HG02798 (cell line): ENCODE data around the gene FBXO11.
"Not testable (repeated sequence)": the region's sequence is repeated elsewhere in the genome, so short reads cannot be mapped to it uniquely, and the experiment has no call there.

ENCODE experiments used
- ATAC-seq: cut with Tn5 transposase; IDR thresholded peaks from one replicate; pipeline ENCODE4 v1.9.1; 2021; ENCODE audit warnings: mild to moderate bottlenecking; ENCODE audit not compliant: unreplicated experiment, poor library complexity

Gene FBXO11

DNA sequence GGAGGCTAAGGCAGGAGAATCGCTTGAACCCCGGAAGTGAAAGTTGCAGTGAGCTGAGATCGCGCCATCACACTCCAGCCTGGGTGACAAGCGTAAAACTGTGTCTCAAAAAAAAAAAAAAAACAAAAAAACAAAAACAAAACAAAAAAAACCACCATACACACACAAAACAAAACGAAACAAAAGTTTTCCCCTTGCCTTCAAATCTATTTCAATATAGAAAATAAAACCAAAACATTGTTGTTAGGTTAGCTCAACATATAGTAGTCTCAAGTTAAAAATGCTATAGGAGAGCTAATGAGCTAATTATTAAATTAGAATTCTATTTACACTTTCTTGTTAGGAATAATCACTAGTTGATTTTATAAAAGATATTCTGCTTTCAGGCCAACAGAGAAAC, 43.3 kb downstream of the FBXO11 start:
- no peak for ATAC-seq

DNA sequence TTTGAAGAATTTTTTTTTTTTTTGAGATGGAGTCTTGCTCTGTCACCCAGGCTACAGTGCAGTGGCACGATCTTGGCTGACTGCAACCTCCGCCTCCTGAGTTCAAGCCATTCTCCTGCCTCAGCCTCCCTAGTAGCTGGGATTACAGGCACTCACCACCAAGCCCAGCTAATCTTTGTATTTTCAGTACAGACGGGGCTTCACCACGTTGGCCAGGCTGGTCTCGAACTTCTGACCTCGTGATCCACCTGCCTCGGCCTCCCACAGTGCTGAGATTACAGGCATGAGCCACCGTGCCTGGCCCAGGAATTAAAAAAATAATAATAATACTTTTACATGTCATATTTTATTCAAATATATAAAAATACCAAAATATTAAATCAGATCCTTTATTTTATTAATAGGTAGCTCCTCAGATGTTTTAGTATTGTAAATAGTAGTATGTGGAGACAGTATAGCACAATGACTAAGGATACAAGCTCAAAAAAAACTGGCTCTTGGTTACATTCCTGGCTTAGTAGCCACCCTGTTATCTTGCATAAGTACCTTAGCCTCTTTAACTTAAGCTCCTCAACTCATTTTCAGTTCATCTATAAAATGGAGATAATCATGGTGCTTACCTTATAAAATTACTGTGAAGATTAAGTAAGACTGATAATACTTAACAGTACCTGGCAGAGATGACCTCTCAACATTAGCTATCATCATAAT, 53.1 kb downstream of the FBXO11 start:
- not testable (repeated sequence) for ATAC-seq

DNA sequence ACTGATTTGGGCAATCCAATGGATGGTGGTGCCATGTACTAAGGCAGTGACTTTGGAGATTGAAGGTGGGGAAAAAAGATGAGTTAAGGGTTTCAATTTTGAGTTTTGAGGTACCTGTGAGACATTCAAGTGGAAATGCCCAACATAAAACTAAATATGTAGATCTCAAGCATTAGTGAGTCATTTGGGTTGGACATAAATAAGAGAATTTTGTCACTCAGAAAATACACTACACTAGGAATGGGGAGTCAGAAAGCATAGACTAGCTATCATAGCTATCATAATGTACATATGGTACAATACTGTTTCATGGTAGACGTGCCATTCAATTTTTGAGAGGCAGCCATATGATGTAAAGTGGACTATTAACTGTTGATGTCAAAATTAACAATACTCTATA, 56.1 kb downstream of the FBXO11 start:
- no peak for ATAC-seq

DNA sequence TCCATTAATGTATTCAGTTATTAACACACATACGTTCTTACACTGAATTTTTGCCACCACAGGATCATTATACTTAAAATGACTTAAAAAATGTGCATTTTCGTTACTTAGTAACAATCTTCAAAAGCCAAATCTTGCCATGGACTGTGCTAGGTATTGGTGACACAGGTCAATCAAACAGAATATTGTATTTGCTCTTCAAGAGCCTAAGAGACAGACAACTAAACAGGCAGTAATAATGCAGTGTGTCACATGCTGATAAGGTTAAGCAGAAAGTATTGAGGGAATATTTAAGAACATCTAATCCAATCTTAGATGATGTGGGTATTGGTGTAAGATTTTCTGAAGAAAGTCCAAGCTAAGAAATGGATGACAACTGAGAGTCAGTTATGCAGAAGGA, 56.9 kb downstream of the FBXO11 start:
- ATAC-seq: no peak

DNA sequence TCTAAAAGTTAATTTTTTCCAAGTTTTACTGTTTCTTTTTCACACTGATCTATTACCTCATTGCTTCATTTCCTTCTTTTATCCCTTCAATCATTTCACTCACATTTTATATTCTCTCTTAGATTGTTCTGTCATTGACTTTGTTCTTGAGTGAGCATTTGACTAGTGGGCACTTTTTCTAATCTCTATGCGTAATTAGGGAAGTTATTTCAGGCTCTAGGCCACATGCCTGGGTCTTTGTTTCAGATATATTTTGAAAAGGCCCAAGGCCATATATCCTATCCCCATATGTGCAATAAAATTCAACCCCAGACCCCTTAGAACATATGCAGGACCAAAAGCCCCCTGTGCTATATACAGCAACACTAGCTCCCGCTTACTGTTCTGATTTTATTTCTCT, 62.1 kb downstream of the FBXO11 start:
- no peak for ATAC-seq

DNA sequence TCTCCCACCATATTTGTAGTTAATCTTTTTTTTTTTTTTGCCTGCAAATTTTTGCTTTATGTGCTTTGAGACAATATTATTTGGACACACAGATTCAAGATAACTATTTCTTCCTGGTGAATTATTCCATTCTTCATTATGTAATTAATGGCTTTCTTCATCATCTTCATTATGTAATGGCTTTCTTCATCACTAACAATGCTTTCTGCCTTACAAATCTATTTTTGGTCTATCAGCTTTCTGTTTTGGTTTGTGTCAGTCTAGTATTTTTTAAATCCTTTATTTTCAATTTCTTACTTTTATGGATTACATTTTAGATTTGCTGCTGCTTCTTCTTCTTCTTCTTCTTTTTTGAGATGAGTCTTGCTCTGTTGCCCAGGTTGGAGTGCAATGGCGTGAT, 62.9 kb downstream of the FBXO11 start:
- ATAC-seq: no peak

DNA sequence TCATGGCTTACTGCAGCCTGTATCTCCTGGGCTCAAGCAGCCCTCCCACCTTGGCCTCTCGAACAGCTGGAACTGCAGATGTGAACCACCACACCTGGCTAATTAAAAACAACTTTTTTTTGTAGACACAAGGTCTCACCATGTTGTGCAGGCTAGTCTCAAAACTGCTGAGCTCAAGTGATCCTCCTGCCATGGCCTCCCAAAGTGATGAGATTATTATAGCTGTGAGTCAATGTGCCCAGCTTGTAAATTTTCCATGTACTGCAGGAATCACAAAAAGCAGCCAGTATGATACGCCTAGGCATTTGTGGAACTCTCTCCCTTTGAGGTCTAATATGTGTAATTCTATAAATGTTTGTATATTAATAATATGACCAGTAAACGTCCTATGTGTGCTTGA, 63.5 kb downstream of the FBXO11 start:
- ATAC-seq: no peak

DNA sequence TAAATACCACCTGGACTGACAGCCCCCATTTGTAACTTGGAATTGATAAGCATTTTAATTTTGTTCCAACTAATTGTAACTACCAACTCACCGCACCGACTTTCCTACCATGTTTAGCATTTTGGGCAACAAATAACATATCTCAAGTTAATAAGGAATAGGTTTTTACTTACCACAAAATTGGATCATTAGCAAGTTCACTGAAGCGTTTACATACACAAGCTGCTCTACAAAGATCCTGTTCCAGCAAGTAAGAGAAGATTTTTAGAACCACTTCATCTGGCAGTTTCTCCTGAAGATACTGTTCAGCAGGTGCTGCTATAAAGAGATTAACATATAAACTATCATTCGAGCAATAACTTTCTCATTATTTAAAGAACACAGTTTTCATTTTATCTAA, 67.6 kb downstream of the FBXO11 start:
- no peak for ATAC-seq

DNA sequence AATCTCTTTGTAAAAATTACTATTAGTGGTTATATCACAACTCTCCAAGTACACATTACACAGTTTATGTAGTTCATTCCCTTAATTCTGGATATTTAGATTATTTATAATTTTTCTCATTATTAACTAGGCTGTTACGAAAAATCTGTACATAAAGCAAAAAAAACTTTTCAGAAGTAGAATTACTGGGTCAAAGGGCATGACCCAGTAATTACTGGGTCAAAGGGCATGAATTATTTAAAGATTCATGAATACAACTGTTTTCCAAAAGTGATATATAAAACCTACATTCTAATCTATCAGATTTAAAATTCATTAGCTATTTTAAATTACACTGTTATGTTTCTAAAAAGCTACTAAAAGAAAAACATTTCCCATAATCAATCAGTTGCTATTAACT, 68.0 kb downstream of the FBXO11 start:
- ATAC-seq: no peak

DNA sequence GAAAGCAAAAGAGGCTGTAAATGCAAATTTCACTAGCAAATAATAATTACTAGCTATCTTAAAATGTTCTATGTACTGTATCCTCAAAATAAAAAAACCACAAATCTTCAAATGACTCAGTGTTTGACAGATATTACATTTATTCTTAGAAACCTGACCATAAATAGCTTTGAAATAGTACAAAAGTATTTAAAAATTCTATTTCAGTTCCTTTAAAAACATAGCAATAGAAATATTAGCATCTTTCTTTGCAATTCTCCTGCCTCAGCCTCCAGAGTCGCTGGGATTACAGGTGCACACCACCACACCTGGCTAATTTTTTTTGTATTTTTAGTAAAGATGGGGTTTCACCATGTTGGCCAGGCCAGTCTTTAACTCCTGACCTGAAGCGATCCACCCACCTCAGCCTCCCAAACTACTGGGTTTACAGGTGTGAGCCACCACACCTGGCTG, 72.8 kb downstream of the FBXO11 start:
- peak; percentile 84 for ATAC-seq

DNA sequence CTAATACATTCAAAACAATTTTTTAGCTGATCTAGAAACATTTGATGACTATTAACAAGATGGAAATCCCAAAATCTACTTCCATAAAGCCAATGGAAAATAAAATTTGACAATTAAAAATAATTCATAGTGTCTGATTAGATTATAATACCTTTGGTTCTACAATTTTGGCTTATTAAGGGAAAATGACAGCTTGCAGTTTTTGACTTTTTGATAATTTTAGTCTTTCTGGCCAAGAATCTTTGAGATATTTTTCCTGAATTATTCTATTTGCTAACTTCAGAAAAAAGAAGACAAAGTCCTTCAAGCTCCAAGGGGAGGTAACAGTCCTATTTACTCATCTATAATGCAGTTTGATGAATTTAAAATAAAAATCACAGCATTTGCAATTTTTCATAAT, 83.8 kb downstream of the FBXO11 start:
- no peak for ATAC-seq

DNA sequence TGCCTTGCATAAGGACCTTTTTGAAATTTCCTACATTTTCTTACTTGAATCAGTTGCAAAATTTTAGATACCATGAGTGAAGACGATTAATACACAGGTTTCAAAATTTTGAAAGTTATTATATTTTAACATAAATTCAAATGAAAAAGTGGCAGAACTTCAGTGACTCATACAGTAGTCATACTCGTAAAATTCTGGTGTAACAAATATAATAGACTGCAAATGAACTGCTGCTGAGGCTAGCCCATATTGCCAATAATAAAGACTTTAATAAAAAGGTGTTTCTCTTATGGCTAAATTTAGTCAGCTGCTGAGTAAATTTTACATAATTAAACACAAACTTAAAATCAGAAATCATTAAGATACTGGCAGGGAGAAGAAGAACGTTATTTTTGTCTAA, 86.5 kb downstream of the FBXO11 start:
- no peak for ATAC-seq

DNA sequence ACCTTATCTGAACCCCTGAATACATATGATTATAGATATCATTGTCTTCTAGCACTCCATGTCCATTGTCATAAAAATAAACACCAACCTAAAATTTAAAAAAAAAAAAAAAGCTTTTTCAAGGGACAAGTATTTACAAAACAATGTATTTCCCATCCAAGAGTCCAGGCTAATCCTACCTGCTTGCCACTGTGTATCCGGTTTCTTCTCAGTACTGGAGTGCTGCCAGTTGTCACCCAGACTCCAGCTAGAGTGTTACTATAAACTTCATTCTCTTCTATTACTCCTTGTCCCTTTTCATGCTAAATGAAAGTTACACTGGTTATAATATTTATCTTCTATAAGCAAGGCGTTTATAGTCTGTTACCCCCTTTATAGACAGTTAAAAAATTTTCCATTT, 87.5 kb downstream of the FBXO11 start:
- ATAC-seq: no peak

DNA sequence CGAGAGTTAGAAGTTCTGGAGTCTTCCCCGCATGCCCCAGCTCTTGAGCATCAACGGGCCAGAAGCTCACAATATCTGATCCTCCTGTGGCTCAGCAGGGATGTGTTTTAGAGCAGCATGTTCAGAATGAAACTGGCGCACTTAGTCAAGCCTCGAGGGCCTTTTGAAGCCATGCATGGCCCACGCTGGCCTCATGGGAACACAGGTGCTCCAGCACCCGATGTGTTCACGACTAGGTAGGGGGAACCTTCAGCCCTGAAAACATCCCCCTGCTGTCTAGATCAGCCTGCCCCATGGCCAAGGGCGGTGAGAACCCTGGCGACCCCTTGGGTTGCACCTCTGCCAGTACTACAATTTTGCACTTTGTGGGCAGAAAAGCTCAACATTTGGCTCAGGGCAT, 90.5 kb downstream of the FBXO11 start:
- no peak for ATAC-seq

DNA sequence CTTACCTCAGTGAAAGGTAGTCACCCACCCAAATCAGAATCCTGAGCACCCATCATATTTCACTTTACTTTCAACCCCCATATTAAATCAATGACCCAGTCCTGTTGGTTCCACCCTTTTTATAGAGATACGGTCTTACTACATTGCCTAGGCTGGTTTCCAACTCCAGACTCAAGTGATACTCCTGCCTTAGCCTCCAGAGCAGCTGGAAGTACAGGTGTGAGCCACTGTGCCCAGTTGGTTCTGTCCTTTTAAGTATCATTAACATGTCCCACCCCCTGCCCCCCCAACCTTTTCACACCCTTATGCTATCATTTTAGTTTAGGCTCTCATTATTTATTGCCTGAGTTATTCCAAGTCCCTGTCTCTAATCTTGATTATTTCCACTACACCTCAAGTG, 94.6 kb downstream of the FBXO11 start:
- ATAC-seq: no peak

DNA sequence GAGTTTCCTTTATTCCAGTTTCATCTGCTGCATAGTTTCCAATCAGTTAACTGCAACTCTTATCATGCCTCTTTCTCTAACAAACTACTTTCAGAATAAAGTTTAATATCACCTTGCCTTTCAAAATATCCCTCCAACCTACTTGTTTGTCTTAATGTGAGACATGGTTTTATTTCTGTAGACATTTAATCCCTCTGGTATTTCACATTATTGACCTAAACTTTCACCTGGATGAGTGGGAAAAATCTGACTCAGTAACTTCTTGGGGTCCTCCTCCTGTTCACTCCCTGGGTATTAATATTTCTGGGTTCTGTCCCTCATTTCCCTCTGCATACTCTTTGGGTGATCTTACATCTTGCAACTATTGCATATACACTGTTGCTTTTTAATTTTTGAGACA, 95.4 kb downstream of the FBXO11 start:
- no peak for ATAC-seq

DNA sequence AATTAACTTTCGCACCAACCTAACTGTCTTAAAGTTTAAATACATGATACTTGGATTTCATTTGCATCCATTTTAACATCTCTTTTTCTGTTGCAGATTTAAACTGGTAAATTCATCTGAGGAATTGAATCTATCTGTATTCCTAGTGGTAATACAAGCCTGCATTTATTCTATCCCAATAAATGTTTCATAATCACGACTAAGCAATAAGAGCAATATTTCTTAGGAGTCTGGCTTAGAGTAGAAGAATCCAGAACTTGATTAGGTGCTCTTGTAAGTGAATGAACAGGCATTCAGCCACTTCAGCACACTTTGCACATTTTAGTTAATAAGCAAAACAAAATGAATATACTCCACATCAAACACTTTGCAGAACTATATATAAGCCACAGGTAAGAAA, 96.4 kb downstream of the FBXO11 start:
- ATAC-seq: no peak

DNA sequence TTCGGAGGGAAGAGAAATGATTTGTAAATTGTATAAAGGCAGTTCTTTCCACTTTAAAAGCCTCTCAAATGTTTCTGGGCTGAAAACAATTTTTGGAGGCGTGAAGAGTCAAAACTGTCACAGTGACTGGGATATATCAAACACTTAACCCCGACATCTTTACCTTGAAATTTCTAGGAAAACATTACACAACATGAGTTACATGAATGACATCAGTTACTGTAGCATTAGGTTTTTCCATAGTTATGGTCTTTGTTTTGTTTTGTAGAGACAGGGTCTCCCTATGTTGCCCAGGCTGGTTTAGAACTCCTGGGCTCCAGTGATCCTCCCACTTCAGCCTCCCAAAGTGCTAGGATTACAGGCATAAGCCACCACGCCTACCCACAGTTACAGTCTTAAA, 97.7 kb downstream of the FBXO11 start:
- no peak for ATAC-seq

DNA sequence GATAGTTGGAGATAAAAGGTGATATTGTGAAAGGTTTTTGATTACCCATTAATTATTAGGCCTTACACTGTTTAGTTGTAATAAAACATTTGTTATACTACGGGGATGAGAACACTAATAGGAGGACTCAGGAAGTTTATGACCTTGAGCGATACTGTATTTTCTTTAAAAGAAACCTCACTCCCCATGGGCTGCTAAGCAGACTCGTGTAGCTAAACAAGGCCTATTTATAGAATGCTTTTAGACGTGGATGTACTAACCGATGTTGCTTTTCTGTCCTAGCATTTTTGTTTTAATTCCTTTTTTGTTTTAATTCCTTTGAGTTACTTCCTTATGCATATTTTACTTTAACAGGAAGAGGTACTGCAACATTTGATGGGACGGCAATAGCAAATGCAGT, 100.4 kb downstream of the FBXO11 start:
- no peak for ATAC-seq

DNA sequence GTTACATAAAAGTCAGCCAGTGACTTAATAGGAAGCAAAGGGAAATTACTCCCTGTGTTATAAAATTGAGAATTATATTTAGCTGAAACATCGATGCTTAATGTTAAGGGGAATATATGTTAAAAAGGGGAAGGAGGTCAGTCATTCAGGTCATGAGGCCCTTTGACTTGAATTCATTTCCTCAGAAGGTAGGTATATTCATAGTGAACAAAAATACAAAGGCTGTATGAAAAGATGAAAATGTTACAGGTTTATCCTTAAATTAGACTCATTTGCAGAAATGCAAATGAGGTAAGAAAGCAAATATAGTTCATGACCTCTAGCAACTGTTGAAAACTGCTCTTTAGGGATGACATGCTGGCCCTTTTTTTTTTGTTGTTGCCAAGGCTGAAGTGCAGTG, 102.5 kb downstream of the FBXO11 start:
- ATAC-seq: no peak

DNA sequence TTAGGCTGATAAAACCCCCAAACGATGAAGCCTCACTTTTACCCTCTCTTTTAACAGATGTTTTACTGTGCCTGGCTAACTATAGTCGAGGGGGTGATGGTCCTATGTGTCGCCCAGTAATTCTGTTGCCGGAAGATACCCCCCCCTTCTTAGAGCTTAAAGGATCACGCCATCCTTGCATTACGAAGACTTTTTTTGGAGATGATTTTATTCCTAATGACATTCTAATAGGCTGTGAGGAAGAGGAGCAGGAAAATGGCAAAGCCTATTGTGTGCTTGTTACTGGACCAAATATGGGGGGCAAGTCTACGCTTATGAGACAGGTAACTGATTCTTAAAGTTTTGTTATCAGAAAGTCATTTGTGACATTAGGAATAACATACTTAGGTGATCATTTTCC, 102.9 kb downstream of the FBXO11 start:
- no peak for ATAC-seq

DNA sequence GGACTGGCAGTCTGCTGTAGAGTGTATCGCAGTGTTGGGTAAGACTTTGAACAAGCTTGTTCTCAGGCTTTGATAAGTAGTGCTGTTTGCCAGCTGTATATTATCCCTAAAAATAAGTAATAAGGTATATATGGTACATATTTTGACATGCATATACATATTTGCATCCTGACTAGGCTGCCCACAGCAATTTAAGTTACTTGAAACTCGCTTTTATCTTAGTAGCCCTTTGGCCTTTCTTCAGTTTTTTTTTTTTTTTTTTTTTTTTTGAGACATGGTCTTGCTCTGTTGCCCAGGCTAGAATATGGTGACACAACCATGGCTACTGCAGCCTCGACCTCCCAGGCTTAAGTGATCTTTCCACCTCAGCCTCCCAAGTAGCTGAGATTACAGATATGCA, 105.2 kb downstream of the FBXO11 start:
- ATAC-seq: no peak
